Activated naive CD8-positive, alpha-beta T cell treated with anti-CD3 and anti-CD28 coated beads, Interleukin-2, amount 50 U/mL, for 24 hours (primary cell): Measurements from ENCODE around the gene TFAP2A.

ENCODE experiments used
- ATAC-seq: fragments of 150-1000 bp; cut with Tn5 transposase; one replicate; pipeline ENCODE4 v1.10.0; 2021
- DNase-seq: peaks from one replicate; pipeline ENCODE4 v3.0.0; 2021
- H3K27ac Mint-ChIP-seq: one replicate; pipeline ENCODE4 v1.8.0; 2021; ENCODE audit warnings: mild to moderate bottlenecking, mixed read lengths
- H3K27me3 Mint-ChIP-seq: one replicate; pipeline ENCODE4 v1.8.0; 2021; ENCODE audit warnings: mixed read lengths
- H3K36me3 Mint-ChIP-seq: one replicate; pipeline ENCODE4 v1.8.0; 2021; ENCODE audit warnings: low read depth, mixed read lengths
- H3K4me1 Mint-ChIP-seq: one replicate; pipeline ENCODE4 v1.8.0; 2021; ENCODE audit warnings: mixed read lengths
- H3K4me3 Mint-ChIP-seq: one replicate; pipeline ENCODE4 v1.8.0; 2021; ENCODE audit warnings: mild to moderate bottlenecking, moderate library complexity, mixed read lengths
- H3K9me3 Mint-ChIP-seq: one replicate; pipeline ENCODE4 v1.8.0; 2021; ENCODE audit warnings: mixed read lengths

The TFAP2A gene

GRCh38 chr6:10391299-10391630 is 23.6 kb downstream of the TFAP2A start:
- Mint-ChIP-seq H3K4me1 (peaks cover 2% of the 10 kb centered on the region), H3K27ac (no peak overlapping the region), H3K27me3 (peaks cover 94% of the 10 kb centered on the region), H3K36me3 (peaks cover 21% of the 10 kb centered on the region), H3K9me3 (peaks cover 37% of the 10 kb centered on the region), H3K4me3 (no peak overlapping the region)
- ATAC-seq: no peak
- no peak for DNase-seq

- H3K4me3 Mint-ChIP-seq: no peak overlapping the region
- peaks cover 94% of the 10 kb centered on the region for H3K27me3 Mint-ChIP-seq
- DNase-seq (no peak), ATAC-seq (no peak)
- peaks cover 2% of the 10 kb centered on the region for H3K4me1 Mint-ChIP-seq
- H3K36me3 Mint-ChIP-seq: peaks cover 21% of the 10 kb centered on the region
- H3K9me3 Mint-ChIP-seq: peaks cover 36% of the 10 kb centered on the region
- H3K27ac Mint-ChIP-seq: no peak overlapping the region
Measured at GRCh38 chr6:10390495-10391298, 24.2 kb downstream of the TFAP2A start.

- peaks cover 33% of the 10 kb centered on the region for H3K9me3 Mint-ChIP-seq
- ATAC-seq (no peak), DNase-seq (no peak)
- H3K4me3 Mint-ChIP-seq: no peak overlapping the region
- H3K4me1 Mint-ChIP-seq: peaks cover 2% of the 10 kb centered on the region
- H3K27me3 Mint-ChIP-seq: peaks cover 93% of the 10 kb centered on the region
- peaks cover 21% of the 10 kb centered on the region for H3K36me3 Mint-ChIP-seq
- no peak overlapping the region for H3K27ac Mint-ChIP-seq
Measured at GRCh38 chr6:10389739-10390494, 25.0 kb downstream of the TFAP2A start.

GRCh38 chr6:10386756-10387654 is 27.9 kb downstream of the TFAP2A start:
- Mint-ChIP-seq H3K4me3 (no peak overlapping the region), H3K27ac (no peak overlapping the region), H3K27me3 (peaks cover 87% of the 10 kb centered on the region), H3K36me3 (peaks cover 27% of the 10 kb centered on the region), H3K9me3 (peaks cover 32% of the 10 kb centered on the region), H3K4me1 (peaks cover 10% of the 10 kb centered on the region)
- ATAC-seq: no peak
- DNase-seq: no peak

GRCh38 chr6:10386220-10386619 is 28.7 kb downstream of the TFAP2A start:
- peaks cover 21% of the 10 kb centered on the region for H3K36me3 Mint-ChIP-seq
- peaks cover 83% of the 10 kb centered on the region for H3K27me3 Mint-ChIP-seq
- ATAC-seq (no peak), DNase-seq (no peak)
- H3K4me3 Mint-ChIP-seq: no peak overlapping the region
- H3K27ac Mint-ChIP-seq: no peak overlapping the region
- H3K4me1 Mint-ChIP-seq: peaks cover 10% of the 10 kb centered on the region
- peaks cover 31% of the 10 kb centered on the region for H3K9me3 Mint-ChIP-seq

GRCh38 chr6:10385524-10386132 is 29.2 kb downstream of the TFAP2A start:
- Mint-ChIP-seq H3K9me3 (peaks cover 31% of the 10 kb centered on the region), H3K4me1 (peaks cover 10% of the 10 kb centered on the region), H3K27me3 (peaks cover 84% of the 10 kb centered on the region), H3K27ac (no peak overlapping the region), H3K36me3 (peaks cover 21% of the 10 kb centered on the region), H3K4me3 (no peak overlapping the region)
- ATAC-seq (no peak), DNase-seq (no peak)

- no peak overlapping the region for H3K27ac Mint-ChIP-seq
- peaks cover 85% of the 10 kb centered on the region for H3K27me3 Mint-ChIP-seq
- ATAC-seq: no peak
Measured at GRCh38 chr6:10384610-10385523, 30.0 kb downstream of the TFAP2A start.

GRCh38 chr6:10384091-10384609 is 30.7 kb downstream of the TFAP2A start:
- no peak for DNase-seq
- H3K9me3 Mint-ChIP-seq: peaks cover 22% of the 10 kb centered on the region
- H3K4me3 Mint-ChIP-seq: no peak overlapping the region
- peaks cover 11% of the 10 kb centered on the region for H3K36me3 Mint-ChIP-seq
- ATAC-seq: no peak
- peaks cover 81% of the 10 kb centered on the region for H3K27me3 Mint-ChIP-seq
- H3K4me1 Mint-ChIP-seq: peaks cover 8% of the 10 kb centered on the region
- no peak overlapping the region for H3K27ac Mint-ChIP-seq

More at GRCh38 chr6:10384610-10385523, 30.0 kb downstream of the TFAP2A start:
- H3K4me3 Mint-ChIP-seq: no peak overlapping the region
- H3K4me1 Mint-ChIP-seq: peaks cover 10% of the 10 kb centered on the region
- H3K36me3 Mint-ChIP-seq: peaks cover 16% of the 10 kb centered on the region
- peaks cover 28% of the 10 kb centered on the region for H3K9me3 Mint-ChIP-seq
- no peak for DNase-seq

- peak; percentile 24 for ATAC-seq
- peaks cover 8% of the 10 kb centered on the region for H3K4me1 Mint-ChIP-seq
- no peak overlapping the region for H3K4me3 Mint-ChIP-seq
- H3K9me3 Mint-ChIP-seq: peaks cover 21% of the 10 kb centered on the region
- peaks cover 9% of the 10 kb centered on the region for H3K36me3 Mint-ChIP-seq
- no peak overlapping the region for H3K27ac Mint-ChIP-seq
- H3K27me3 Mint-ChIP-seq: peaks cover 75% of the 10 kb centered on the region
- no peak for DNase-seq
Measured at GRCh38 chr6:10383331-10384090, 31.4 kb downstream of the TFAP2A start.

- ATAC-seq: no peak
- Mint-ChIP-seq H3K36me3 (peaks cover 9% of the 10 kb centered on the region), H3K4me3 (no peak overlapping the region), H3K27me3 (peaks cover 76% of the 10 kb centered on the region), H3K9me3 (peaks cover 21% of the 10 kb centered on the region), H3K4me1 (peaks cover 8% of the 10 kb centered on the region), H3K27ac (no peak overlapping the region)
- no peak for DNase-seq
Measured at GRCh38 chr6:10382728-10383330, 32.0 kb downstream of the TFAP2A start.

- Mint-ChIP-seq H3K36me3 (peaks cover 9% of the 10 kb centered on the region), H3K27me3 (peaks cover 75% of the 10 kb centered on the region), H3K9me3 (peaks cover 21% of the 10 kb centered on the region), H3K4me1 (peaks cover 8% of the 10 kb centered on the region), H3K4me3 (no peak overlapping the region), H3K27ac (no peak overlapping the region)
- DNase-seq: no peak
- ATAC-seq: no peak
Measured at GRCh38 chr6:10382322-10382721, 32.6 kb downstream of the TFAP2A start.

GRCh38 chr6:10381830-10382208 is 33.1 kb downstream of the TFAP2A start:
- H3K36me3 Mint-ChIP-seq: peaks cover 9% of the 10 kb centered on the region
- ATAC-seq: no peak
- H3K4me1 Mint-ChIP-seq: peaks cover 8% of the 10 kb centered on the region
- no peak overlapping the region for H3K4me3 Mint-ChIP-seq
- peaks cover 19% of the 10 kb centered on the region for H3K9me3 Mint-ChIP-seq
- peaks cover 70% of the 10 kb centered on the region for H3K27me3 Mint-ChIP-seq
- DNase-seq: no peak
- H3K27ac Mint-ChIP-seq: no peak overlapping the region
